Pancreas (tissue), 10 donors: ENCODE data around the gene SLC22A3. TPM values are rescaled to one million over a fixed set of nuclear protein-coding genes. Genes with fewer than 3 reads are reported as not detected.

Source experiments
- ATAC-seq, 4 donors: fragments of 200-7000 bp; cut with Tn5 transposase; one replicate each; pipeline versions ENCODE4 v1.8.0 to v1.9.1; 2020; ENCODE audit warnings: mild to moderate bottlenecking in 4 of 4, moderate library complexity in 4 of 4
- DNase-seq, 6 donors: peaks; one replicate each; pipeline ENCODE4 v3.0.0-alpha.2; 2020
- FAIRE-seq: peaks from 2 replicates; lab custom pipeline; 2012; peaks lifted over from hg19 to GRCh38; lab: Jason Lieb, UNC
- H3K27ac ChIP-seq, 4 donors: fragments of 200-600 bp; sonication (generic); 1 replicate in 3 of 4; 2 replicates in 1 of 4; pipeline versions ENCODE4 v1.5.0 to v1.8.0; 2020
- H3K27me3 ChIP-seq, 4 donors: fragments of 200-600 bp; one replicate each; pipeline ENCODE4 v1.8.0; 2021
- H3K36me3 ChIP-seq, 3 donors: fragments of 200-600 bp; sonication (generic) in 1 of 3; one replicate each; pipeline versions ENCODE4 v1.5.0 to v1.8.0; 2020 to 2021
- H3K4me1 ChIP-seq, 3 donors: fragments of 200-600 bp; one replicate each; pipeline ENCODE4 v1.8.0; 2021
- H3K4me3 ChIP-seq, 4 donors: fragments of 200-600 bp; sonication (generic) in 2 of 4; one replicate each; pipeline versions ENCODE4 v1.5.0 to v1.8.0; 2020 to 2021
- H3K9me3 ChIP-seq, 4 donors: fragments of 200-600 bp; one replicate each; pipeline ENCODE4 v1.8.0; 2021
- CTCF ChIP-seq, 4 donors: fragments of 200-600 bp; sonication (generic) in 3 of 4; IDR thresholded peaks; one replicate each; pipeline versions ENCODE4 v1.5.0 to v1.8.0; 2021; ENCODE audit warnings: antibody characterized with exemption in 4 of 4
- WGBS, 2 donors: extraction: QIAGEN DNeasy Blood & Tissue Kit; methylation state at CpG; one replicate each; pipeline ENCODE4 v1.1.7; 2013; 5-methylcytosine and 5-hydroxymethylcytosine counted together
- intact Hi-C, 3 donors: fragments of 100-400 bp; cut with DNase I; formaldehyde crosslinking; loops; one replicate each; pipeline versions ENCODE4 v1.11.1 to v1.14.2; 2022
- polyA plus RNA-seq, 2 donors: library from polyadenylated mRNA; stranded (reverse); fragments of 200-250 nt; gene quantifications; one replicate each; pipeline ENCODE4 v1.2.3, GENCODE V29; 2013
- total RNA-seq, 6 donors: library from RNA; stranded (reverse); fragmentation: NEBNext Ultra II Directional in 4 of 6; extraction: Animal tissue kit (Norgen Biotek cat#: 25700) in 4 of 6; gene quantifications; one replicate each; pipeline versions ENCODE4 v1.2.1 to v1.2.4, GENCODE V29; 2021 to 2023
- donor health status: healthy with polysubstance abuse.
- donor health status: DM: no; HTN: no; CAD: no; lungs with moderate emphysema.
- donor health status: DM: no; HTN: no; CAD: no.
- donor health status: control.
- donor health status: control.
- donor health status: Bipolar disorder and iron deficiency.
- donor health status: DM: yes; HTN: yes; CAD: no.
- donor health status: DM: no; HTN: no; CAD: no.
- donor health status: DM: no; HTN: no; CAD: no.
- donor health status: DM: yes; HTN: yes; CAD: no.

SLC22A3 gene
- total and polyA plus RNA-seq, 8 donors = 0.04 to 5.3 (median 0.41) TPM

GRCh38 chr6:160420969-160421556, 72.9 kb downstream of the SLC22A3 start:
- Histone ChIP-seq H3K27me3 (no peaks in the 10 kb centered on the region), H3K27ac (no peak overlapping the region), H3K4me1 (no peaks in the 10 kb centered on the region), H3K4me3 (no peak overlapping the region), H3K36me3 (no peaks in the 10 kb centered on the region), H3K9me3 (no peaks in the 10 kb centered on the region)
- DNase-seq (no peak), ATAC-seq (no peak), FAIRE-seq (no peak)
- intact Hi-C loops = no loop called here
- 82 to 86% methylated on average over 7 of the region's 7 CpGs for WGBS, 2 donors
- no peak for TF ChIP-seq CTCF (IDR thresholded peaks at IDR 0.05)

- WGBS, 2 donors = 79 to 90% methylated on average over 5 of the region's 5 CpGs
- ATAC-seq = peak in 2 of 4 donors; percentile 53 to 69
These were observed 73.7 kb downstream of the SLC22A3 start for GRCh38 chr6:160421854-160422253.

GRCh38 chr6:160424256-160424655, 76.1 kb downstream of the SLC22A3 start:
- H3K36me3 ChIP-seq = no peaks in the 10 kb centered on the region
- FAIRE-seq = no peak
- H3K4me1 ChIP-seq = peaks cover 0 to 11% (median 9%) of the 10 kb centered on the region in 3 donors
- no peak overlapping the region for H3K4me3 ChIP-seq
- no peak for DNase-seq
- H3K9me3 ChIP-seq = no peaks in the 10 kb centered on the region
- H3K27me3 ChIP-seq = no peaks in the 10 kb centered on the region
- no peak for TF ChIP-seq CTCF (IDR thresholded peaks at IDR 0.05)
- no peak for ATAC-seq
- intact Hi-C loops = no loop called here
- H3K27ac ChIP-seq = no peak overlapping the region

More at GRCh38 chr6:160421854-160422253, 73.7 kb downstream of the SLC22A3 start:
- Histone ChIP-seq H3K4me1 (no peaks in the 10 kb centered on the region), H3K27ac (no peak overlapping the region), H3K4me3 (no peak overlapping the region), H3K27me3 (no peaks in the 10 kb centered on the region), H3K36me3 (no peaks in the 10 kb centered on the region), H3K9me3 (no peaks in the 10 kb centered on the region)
- intact Hi-C loops = no loop called here
- FAIRE-seq = no peak
- no peak for TF ChIP-seq CTCF (IDR thresholded peaks at IDR 0.05)
- DNase-seq = no peak

- Histone ChIP-seq H3K36me3 (no peaks in the 10 kb centered on the region), H3K27me3 (no peaks in the 10 kb centered on the region), H3K4me1 (peaks cover 0 to 11% (median 9%) of the 10 kb centered on the region in 3 donors), H3K27ac (no peak overlapping the region), H3K9me3 (no peaks in the 10 kb centered on the region), H3K4me3 (no peak overlapping the region)
- WGBS, 2 donors = 86 to 93% methylated on average over 3 of the region's 3 CpGs
- FAIRE-seq (no peak), ATAC-seq (no peak), DNase-seq (no peak)
- intact Hi-C loops = no loop called here
- TF ChIP-seq CTCF (IDR thresholded peaks at IDR 0.05) = no peak
These were observed 78.0 kb downstream of the SLC22A3 start for GRCh38 chr6:160426136-160426535.

- Histone ChIP-seq H3K9me3 (no peaks in the 10 kb centered on the region), H3K4me1 (peaks cover 0 to 14% (median 11%) of the 10 kb centered on the region in 3 donors), H3K27me3 (no peaks in the 10 kb centered on the region), H3K4me3 (no peak overlapping the region), H3K27ac (no peak overlapping the region), H3K36me3 (no peaks in the 10 kb centered on the region)
- intact Hi-C loops = no loop called here
- peak in 5 of 6 donors; percentile 23 to 73 (median 58) for DNase-seq
- FAIRE-seq = no peak
- peak; percentile 35 to 55 (median 51) for ATAC-seq
- WGBS, 2 donors = 39 to 41% methylated on average over 5 of the region's 5 CpGs
- TF ChIP-seq CTCF (IDR thresholded peaks at IDR 0.05) = no peak
These were observed 79.3 kb downstream of the SLC22A3 start for GRCh38 chr6:160427312-160428068.
